Stimulated activated CD8-positive, alpha-beta memory T cell treated with anti-CD3 and anti-CD28 coated beads, Interleukin-12 subunit alpha, Interleukin-12 subunit beta, amount 100 ng/mL, for 4 hours (primary cell): ENCODE data around the gene ALCAM.

ENCODE experiments used
- DNase-seq: peaks from one replicate; pipeline ENCODE4 v3.0.0-alpha.2; 2020; ENCODE audit warnings: low read depth

Gene ALCAM

GRCh38 chr3:105429034-105429762 is 62.5 kb downstream of the ALCAM start:
- no peak for DNase-seq

- no peak for DNase-seq
Observed at GRCh38 chr3:105430455-105430854, 63.7 kb downstream of the ALCAM start.

- no peak for DNase-seq
Observed at GRCh38 chr3:105431200-105431599, 64.5 kb downstream of the ALCAM start.

- DNase-seq, result no peak
Observed at GRCh38 chr3:105435277-105435676, 68.6 kb downstream of the ALCAM start.

GRCh38 chr3:105436687-105437086 is 70.0 kb downstream of the ALCAM start:
- no peak for DNase-seq

- no peak for DNase-seq
Observed at GRCh38 chr3:105440113-105440512, 73.4 kb downstream of the ALCAM start.

- no peak for DNase-seq
Observed at GRCh38 chr3:105444725-105445124, 78.0 kb downstream of the ALCAM start.

- no peak for DNase-seq
Observed at GRCh38 chr3:105448338-105448982, 81.8 kb downstream of the ALCAM start.

GRCh38 chr3:105449414-105449813 is 82.7 kb downstream of the ALCAM start:
- DNase-seq, result no peak

GRCh38 chr3:105456017-105456416 is 89.3 kb downstream of the ALCAM start:
- no peak for DNase-seq

GRCh38 chr3:105458518-105459215 is 92.0 kb downstream of the ALCAM start:
- DNase-seq, result no peak

- no peak for DNase-seq
Observed at GRCh38 chr3:105459566-105460290, 93.0 kb downstream of the ALCAM start.

- no peak for DNase-seq
Observed at GRCh38 chr3:105463620-105464019, 96.9 kb downstream of the ALCAM start.

- no peak for DNase-seq
Observed at GRCh38 chr3:105465251-105465853, 98.6 kb downstream of the ALCAM start.

- no peak for DNase-seq
Observed at GRCh38 chr3:105466072-105466471, 99.4 kb downstream of the ALCAM start.

GRCh38 chr3:105466495-105467404 is 100.0 kb downstream of the ALCAM start:
- DNase-seq, result no peak

GRCh38 chr3:105470851-105471250 is 104.1 kb downstream of the ALCAM start:
- DNase-seq, result no peak

GRCh38 chr3:105473521-105474223 is 107.0 kb downstream of the ALCAM start:
- DNase-seq, result no peak

- no peak for DNase-seq
Observed at GRCh38 chr3:105480768-105481167, 114.1 kb downstream of the ALCAM start.

- no peak for DNase-seq
Observed at GRCh38 chr3:105483476-105483875, 116.8 kb downstream of the ALCAM start.
